GM18498 (cell line): ENCODE measurements around the gene DZIP1.
"Not testable (repeated sequence)": the region's sequence is repeated elsewhere in the genome, so short reads cannot be mapped to it uniquely, and the experiment has no call there.

Experiments used
- ATAC-seq: cut with Tn5 transposase; IDR thresholded peaks from one replicate; pipeline ENCODE4 v1.9.1; 2021; ENCODE audit warnings: mild to moderate bottlenecking, moderate library complexity; ENCODE audit not compliant: unreplicated experiment

The DZIP1 gene, protein sequence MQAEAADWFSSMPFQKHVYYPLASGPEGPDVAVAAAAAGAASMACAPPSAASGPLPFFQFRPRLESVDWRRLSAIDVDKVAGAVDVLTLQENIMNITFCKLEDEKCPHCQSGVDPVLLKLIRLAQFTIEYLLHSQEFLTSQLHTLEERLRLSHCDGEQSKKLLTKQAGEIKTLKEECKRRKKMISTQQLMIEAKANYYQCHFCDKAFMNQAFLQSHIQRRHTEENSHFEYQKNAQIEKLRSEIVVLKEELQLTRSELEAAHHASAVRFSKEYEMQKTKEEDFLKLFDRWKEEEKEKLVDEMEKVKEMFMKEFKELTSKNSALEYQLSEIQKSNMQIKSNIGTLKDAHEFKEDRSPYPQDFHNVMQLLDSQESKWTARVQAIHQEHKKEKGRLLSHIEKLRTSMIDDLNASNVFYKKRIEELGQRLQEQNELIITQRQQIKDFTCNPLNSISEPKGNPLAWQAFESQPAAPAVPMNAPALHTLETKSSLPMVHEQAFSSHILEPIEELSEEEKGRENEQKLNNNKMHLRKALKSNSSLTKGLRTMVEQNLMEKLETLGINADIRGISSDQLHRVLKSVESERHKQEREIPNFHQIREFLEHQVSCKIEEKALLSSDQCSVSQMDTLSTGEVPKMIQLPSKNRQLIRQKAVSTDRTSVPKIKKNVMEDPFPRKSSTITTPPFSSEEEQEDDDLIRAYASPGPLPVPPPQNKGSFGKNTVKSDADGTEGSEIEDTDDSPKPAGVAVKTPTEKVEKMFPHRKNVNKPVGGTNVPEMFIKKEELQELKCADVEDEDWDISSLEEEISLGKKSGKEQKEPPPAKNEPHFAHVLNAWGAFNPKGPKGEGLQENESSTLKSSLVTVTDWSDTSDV

DNA sequence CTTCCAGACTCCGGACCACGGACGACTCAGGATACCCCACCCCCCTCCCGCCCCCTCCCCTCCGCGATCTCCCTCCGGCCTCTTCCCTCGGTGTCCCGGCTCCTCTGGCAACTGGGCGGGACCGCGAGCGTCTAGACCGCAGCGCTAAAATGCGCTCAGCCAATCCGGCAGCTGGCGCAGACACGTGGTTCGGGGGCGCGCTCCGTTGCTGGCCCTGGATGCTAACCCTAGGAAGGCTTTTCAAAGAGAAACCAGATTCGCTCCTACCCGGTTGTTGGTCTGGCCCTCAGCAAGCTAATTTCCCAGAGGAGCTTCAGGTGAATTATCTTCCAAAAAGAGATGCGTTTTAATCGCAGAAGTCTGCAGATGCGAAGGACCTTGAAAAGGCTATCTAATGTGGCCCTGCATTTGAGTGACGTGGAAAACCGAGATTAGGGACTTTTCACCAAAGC is at the start of gene DZIP1:
DZIP1 (minus strand) TSS at position 106 of the 452 bp plus-strand sequence. CDS start 2,677 bp downstream, outside the sequence.
- ATAC-seq, result peak; percentile 68

DNA sequence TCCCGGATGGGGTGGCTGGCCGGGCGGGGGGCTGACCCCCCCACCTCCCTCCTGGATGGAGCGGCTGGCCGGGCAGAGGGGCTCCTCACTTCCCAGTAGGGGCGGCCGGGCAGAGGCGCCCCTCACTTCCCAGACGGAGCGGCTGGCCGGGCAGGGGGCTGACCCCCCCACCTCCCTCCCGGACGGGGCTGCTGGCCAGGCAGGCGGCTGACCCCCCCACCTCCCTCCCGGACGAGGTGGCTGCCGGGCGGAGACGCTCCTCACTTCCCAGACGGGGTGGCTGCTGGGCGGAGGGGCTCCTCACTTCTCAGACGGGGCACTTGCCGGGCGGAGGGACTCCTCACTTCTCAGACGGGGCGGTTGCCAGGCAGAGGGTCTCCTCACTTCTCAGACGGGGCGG is 46.5 kb upstream of the DZIP1 start:
- ATAC-seq, result not testable (repeated sequence)

- no peak for ATAC-seq
These were observed 45.0 kb upstream of the DZIP1 start for GRCh38 chr13:95689582-95689926.

DNA sequence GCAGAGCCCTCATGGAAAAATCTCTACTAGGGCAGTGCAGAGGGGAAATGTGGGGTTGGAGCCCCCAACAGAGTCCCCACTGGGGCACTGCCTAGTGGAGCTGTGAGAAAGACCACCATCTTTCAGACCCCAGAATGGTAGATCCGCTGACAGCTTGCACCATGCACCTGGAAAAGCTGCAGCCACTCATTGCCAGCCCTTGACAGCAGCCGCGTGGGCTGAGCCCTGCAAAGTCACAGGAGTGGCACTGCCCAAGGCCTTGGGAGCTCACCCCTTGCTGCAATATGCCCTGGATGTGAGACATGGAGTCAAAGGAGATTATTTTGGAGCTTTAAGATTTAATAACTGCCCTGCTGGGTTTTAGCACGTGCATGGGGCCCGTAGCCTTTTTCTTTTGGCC is 40.5 kb upstream of the DZIP1 start:
- ATAC-seq, result not testable (repeated sequence)

- ATAC-seq, result no peak
These were observed 39.9 kb upstream of the DZIP1 start for GRCh38 chr13:95684418-95684817.

DNA sequence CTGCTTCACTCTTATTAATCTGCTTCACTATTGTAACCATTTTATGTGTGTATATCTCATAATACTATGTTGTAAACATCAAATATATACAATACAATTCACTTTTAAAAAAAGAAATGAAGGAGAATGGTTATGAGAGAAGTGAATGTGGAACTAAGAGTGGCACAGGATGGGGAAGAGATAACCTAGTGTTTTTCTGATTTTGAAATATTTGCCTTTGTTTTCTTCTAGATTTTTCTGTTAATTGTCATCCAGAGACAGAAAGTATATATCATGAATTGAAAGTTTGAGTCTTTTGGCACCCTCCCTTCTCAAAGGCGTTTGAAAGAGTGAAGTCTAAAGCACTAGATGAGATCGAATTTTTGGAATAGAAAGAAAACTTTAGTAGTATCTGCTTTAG is 35.2 kb upstream of the DZIP1 start:
- no peak for ATAC-seq

- ATAC-seq, result no peak
These were observed 34.5 kb upstream of the DZIP1 start for GRCh38 chr13:95678967-95679366.

- ATAC-seq, result no peak
These were observed 33.2 kb upstream of the DZIP1 start for GRCh38 chr13:95677564-95678266.

- ATAC-seq, result peak; percentile 96
These were observed 32.5 kb upstream of the DZIP1 start, which contains the start of gene DNAJC3 for GRCh38 chr13:95676762-95677563. TSS of gene DNAJC3 (plus strand) at chr13:95677139. CDS start at chr13:95677256, 117 bp downstream.

DNA sequence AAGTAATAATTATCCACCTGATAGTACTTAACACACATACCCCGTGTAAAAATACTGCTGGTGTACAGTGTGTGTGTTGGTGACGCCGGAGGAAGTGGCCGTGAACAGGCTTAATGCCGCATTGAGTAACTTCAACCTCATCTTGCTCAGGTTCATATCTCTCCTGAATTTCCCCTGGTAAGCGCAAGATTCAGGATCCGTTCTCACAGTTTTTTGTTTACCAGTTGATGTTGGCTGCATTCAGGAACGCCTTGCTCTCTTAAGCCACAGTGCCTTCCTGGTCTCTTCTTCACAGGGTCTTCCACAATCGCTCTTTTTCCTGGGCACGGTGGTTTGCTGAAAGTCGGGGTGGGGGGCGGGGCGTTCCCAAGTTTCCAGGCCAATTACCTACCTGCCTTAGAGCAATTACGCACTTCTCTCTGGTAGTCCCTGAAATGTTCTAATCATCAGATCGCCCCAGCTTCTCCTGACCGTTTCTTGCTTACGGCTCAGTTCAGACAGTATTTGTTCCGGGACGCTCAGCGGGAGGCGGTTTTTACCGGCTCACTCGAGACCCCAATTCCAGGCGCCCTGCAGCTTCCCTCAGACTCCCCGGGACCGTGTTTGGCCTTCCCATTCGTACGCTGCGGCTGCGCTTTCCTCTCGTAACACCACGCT is 31.7 kb upstream of the DZIP1 start:
- ATAC-seq, result peak; percentile 15

- ATAC-seq, result no peak
These were observed 27.1 kb upstream of the DZIP1 start for GRCh38 chr13:95671597-95671996.

- ATAC-seq, result not testable (repeated sequence)
These were observed 22.7 kb upstream of the DZIP1 start for GRCh38 chr13:95667235-95667634.

GRCh38 chr13:95660981-95661581 is 16.6 kb upstream of the DZIP1 start:
- no peak for ATAC-seq

- no peak for ATAC-seq
These were observed 15.0 kb upstream of the DZIP1 start for GRCh38 chr13:95659500-95659899.

GRCh38 chr13:95656386-95657015 is 12.0 kb upstream of the DZIP1 start:
- ATAC-seq, result no peak

DNA sequence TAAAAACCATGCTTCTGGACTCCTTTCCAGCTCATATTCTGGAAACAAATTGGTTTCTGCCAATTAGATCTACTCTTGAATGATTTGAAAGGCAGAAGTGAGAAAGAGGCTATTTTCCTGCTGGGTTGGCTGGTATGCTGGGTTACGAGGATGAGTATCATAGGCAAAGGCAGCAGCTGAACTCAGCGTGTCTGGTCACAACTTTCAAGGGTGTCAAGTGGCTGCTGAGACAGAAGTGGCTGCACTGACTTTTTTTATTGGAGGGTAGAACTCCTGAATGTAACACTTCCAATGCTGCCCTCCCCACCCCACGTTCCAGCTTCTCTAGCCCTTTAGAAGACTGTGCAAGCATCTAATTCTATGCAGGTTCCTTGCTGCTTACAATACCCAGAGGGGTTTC is 8.3 kb upstream of the DZIP1 start:
- no peak for ATAC-seq

GRCh38 chr13:95652244-95652764 is 7.8 kb upstream of the DZIP1 start:
- no peak for ATAC-seq

- no peak for ATAC-seq
These were observed 6.2 kb upstream of the DZIP1 start for GRCh38 chr13:95650696-95651095.

DNA sequence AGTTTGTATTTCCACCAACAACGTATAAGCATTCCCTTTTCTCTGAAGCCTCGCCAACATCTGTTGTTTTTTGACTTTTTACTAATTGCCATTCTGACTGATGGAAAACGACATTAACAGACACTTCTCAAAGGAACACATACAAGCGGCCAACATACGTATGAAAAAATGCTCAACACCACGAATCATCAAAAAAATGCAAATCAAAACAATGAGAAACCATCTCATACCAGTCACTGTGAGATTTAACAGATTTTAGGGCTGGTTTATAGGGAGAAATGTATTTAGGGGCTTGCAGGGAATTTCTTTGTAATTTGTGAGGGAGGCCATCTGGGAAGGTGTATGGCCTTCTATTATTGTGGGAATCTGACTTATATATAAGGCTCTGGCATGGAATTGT is 2.8 kb upstream of the DZIP1 start:
- no peak for ATAC-seq
